HTERT RPE-1 (cell line): ENCODE data around the gene ZNF14.
"Not testable (repeated sequence)": the region's sequence is repeated elsewhere in the genome, so short reads cannot be mapped to it uniquely, and the experiment has no call there.

Experiments
- in situ Hi-C: fragments of 300-500 bp; cut with MboI; formaldehyde crosslinking; loops from 4 replicates; pipeline ENCODE4 v1.14.3; 2020; ENCODE audit warnings: low sequenced_read_pairs

ZNF14 gene

DNA sequence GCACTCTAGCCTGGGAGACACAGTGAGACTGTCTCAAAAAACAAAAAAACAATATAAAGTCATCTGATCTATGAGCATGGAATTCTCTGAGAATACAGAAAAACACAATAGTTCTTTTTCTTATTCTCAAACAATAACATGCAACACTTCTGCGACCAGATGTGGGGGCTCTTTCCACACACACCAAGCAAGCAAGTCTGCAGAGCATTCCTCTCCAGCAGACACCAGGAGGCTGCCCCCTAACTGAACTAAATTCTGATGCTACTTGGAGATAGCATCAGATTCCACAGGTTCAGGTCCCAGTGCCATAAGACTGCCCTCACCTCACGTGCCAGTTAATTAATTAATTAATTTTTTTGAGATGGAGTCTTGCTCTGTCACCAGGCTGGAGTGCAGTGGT, 36.5 kb downstream of the ZNF14 start:
- in situ Hi-C loops, result no loop called here

DNA sequence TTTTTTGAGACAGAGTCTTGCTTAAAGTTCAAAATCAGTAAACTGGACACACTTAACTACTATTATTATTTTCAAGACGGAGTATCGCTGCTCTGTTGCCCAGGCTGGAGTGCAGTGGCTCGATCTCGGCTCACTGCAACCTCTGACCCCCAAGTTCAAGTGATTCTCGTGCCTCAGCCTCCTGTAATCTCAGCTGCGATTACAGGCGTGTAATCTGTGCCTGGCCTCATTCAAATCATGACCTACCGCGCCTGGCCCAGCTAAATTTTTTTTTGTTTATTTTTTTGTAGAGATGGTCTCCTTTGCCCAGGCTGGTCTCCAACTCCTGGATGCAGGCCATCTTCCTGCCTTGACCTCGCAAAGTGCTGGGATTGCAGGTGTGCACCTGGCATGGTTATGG, 41.2 kb downstream of the ZNF14 start:
- in situ Hi-C loops, result no loop called here

DNA sequence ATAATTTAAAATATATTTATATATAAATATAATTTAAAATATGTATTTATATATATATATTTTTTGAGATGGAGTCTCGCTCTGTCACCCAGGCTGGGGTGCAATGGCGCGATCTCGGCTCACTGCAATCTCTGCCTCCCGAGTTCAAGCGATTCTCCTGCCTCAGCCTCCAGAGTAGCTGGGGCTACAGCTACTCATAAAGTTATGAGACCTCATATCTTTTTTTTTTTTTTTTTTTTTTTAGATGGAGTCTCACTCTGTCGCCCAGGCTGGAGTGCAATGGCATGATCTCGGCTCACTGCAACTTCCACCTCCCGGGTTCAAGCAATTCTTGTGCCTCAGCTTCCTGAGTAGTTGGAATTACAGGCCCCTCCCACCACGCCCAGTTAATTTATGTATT, 43.9 kb downstream of the ZNF14 start:
- in situ Hi-C loops, result not testable (repeated sequence)

- in situ Hi-C loops, result no loop called here
Observed at GRCh38 chr19:19687090-19687489, 45.8 kb downstream of the ZNF14 start.

GRCh38 chr19:19686580-19686979, 46.3 kb downstream of the ZNF14 start:
- in situ Hi-C loops, result no loop called here

DNA sequence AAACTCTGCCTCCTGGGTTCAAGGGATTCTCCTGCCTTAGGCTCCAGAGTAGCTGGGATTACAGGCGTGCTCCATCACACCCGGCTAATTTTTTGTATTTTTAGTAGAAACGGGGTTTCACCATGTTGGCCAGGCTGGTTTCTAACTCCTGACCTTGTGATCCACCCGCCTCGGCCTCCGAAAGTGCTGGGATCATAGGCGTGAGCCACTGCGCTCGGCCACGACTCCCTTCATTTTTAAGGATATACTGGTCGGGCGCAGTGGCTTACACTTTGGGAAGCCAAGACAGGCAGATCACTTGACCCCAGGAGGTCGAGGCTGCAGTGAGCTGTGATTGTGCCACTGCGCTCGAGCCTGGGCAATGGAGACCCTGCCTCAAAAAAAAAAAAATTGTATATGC, 46.8 kb downstream of the ZNF14 start:
- in situ Hi-C loops, result not testable (repeated sequence)

GRCh38 chr19:19679176-19680073, 53.5 kb downstream of the ZNF14 start:
- in situ Hi-C loops, result no loop called here

DNA sequence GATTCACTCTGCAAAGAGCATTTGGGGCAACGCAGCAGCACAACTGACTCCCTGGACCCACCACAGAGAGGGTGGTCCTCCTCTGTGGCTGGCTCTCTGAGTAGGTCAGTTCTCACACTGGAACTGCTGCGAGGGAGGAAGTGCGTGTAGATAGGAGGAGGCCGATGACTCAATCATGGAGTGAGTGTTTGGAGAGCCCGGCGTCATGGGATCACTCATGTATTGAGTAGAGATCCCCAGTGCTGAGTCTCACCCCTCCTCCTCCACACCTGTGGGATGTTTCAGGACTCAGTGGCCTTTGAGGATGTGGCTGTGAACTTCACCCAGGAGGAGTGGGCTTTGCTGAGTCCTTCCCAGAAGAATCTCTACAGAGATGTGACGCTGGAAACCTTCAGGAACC, 55.3 kb downstream of the ZNF14 start:
- in situ Hi-C loops, result no loop called here

DNA sequence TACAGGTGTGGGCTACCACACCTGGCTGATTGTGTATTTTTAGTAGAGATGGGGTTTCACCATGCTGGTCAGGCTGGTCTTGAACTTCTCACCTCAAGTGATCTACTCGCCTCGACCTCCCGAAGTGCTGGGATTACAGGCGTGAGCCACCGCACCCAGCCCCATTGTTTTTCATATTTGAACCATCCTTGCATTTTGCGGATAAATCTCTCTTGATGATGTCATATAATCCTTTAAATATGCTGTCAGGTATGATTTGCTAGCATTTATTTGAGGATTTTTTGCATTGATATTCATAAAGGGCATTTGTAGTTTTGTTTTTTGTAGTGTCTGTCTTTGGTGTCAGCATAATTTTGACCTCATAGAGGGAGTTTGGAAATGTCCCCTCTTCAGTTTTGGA, 58.6 kb downstream of the ZNF14 start:
- in situ Hi-C loops, result no loop called here

DNA sequence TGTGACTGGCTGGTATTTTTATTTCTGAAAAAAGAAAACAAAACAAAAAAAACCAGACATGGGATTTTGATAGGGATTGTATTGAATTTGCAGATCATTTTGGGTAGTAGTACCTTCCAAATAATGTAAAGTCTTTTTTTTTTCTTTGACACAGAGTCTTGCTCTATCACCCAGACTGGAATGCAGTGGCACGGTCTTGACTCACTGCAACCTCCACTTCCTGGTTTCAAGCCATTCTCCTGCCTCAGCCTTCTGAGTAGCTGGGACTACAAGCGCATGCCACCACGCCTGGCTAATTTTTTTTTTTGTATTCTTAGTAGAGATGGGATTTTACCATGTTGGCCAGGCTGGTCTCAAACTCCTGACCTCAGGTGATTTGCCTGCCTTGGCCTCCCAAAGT, 60.1 kb downstream of the ZNF14 start:
- in situ Hi-C loops, result no loop called here

DNA sequence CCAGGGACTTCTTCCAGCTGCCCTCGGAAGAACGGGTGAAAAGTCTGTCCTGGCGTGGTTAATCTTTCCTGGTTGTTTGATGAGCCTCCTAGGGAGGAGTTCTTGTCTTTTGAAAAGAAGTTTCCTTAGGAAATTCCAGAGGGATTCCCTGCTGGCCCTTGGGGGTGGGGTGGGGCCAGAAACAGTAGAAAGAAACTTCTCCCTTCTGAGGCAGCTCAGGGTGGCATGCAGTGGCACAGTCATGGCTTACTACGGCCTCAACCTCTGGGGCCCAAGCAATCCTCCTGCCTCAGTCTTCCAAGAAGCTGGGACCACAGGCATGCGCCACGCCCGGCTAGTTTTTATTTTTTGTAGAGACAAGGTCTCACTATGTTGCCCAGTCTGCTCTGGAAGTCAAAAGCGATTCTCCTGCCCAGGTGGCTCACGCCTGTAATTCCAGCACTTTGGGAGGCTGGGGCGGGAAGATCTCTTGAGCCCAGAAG, 62.8 kb downstream of the ZNF14 start:
- in situ Hi-C loops, result no loop called here

GRCh38 chr19:19668230-19669012, 64.5 kb downstream of the ZNF14 start, which contains the start of gene ZNF101:
Gene ZNF101 (plus strand): TSS chr19:19668839. CDS start chr19:19668964, 125 bp downstream.
- in situ Hi-C loops, result no loop called here

DNA sequence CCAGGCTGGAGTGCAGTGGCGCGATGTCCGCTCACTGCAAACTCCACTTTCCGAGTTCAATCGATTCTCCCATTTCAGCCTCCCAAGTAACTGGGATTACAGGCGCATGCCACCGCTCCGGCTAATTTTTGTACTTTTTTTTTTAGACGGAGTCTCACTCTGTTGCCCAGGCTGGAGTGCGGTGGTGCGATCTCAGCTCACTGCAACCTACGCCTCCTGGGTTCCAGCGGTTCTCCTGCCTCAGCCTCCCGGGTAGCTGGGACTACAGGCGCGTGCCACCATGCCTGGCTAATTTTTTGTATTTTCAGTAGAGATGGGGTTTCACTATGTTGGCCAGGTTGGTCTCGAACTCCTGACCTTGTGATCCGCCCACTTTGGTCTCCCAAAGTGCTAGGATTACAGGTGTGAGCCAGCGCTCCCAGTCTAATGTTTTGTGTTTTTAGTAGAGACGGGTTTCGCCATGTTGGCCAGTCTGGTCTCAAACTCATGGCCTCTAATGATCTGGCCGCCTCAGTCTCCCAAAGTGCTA, 67.4 kb downstream of the ZNF14 start:
- in situ Hi-C loops, result not testable (repeated sequence)

DNA sequence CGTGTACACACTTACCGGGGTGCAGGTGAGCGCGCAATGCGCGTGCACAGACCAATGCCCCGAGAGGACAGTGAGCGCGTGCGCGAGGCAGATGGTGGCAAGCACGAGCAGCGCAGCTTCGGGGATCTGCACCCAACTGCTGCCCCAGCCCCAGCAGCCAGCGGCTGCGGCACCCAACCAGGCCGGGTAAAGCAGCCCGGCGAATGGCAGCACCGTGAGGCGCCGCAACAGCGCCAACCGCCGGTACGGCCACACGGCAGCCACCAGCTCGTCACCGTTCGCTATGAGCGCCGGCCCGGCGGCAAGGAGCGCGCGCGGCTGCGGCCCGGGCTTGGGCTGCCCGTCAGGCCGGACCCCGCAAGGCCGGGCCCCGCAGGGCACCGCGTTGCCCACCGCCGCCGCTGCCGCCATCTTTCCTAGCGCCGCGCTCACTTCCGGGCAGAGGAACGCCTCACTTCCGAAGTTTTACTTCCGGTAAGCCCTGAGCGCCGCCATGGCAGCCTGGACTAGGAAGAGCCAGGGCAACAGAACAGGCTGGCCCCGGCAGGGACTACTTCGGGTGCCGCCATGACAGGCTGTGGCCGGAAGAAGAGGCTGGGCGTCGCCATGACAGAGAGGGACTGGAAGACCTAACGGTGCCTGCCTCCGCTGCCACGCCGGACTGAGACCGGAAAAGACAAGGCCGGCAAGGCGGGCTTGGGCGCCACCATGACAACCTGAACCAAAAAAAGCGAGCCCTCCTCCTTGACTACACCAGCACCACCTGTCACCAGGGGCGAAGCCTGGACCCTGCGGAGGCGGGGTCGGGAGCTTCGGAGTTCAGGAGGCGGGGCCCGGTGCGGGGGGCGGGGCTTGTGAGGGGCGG, 69.4 kb downstream of the ZNF14 start, which contains the start of gene ATP13A1:
TSS of gene ATP13A1 (minus strand) at position 421 of the 865 bp plus-strand sequence. CDS start at position 411, 10 bp downstream.
- in situ Hi-C loops, result no loop called here

GRCh38 chr19:19662871-19663255, 70.0 kb downstream of the ZNF14 start:
- in situ Hi-C loops, result no loop called here

DNA sequence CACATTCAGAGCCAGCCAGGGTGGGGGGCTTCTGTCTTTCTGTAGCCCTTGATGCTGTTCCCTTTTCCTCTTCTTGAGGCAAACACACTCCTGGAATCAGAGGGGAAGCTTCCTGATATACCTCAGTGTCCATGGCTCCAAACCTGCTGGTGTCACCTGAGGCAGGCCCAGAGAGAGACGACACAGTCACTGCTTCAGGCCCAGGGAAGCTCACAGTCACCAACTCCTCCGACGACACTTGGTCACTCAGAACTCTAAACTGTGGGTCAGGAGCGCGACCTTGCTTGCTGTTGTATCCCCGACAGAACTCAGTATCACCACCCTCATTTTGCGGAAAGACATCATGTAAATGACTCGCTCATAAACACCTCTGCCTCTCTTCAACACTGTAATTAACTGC, 70.6 kb downstream of the ZNF14 start:
- in situ Hi-C loops, result no loop called here

- in situ Hi-C loops, result no loop called here
Observed at GRCh38 chr19:19661675-19662251, 71.1 kb downstream of the ZNF14 start.

GRCh38 chr19:19661141-19661674, 71.7 kb downstream of the ZNF14 start:
- in situ Hi-C loops, result no loop called here
